Small intestine (tissue), 7 donors: ENCODE results near the gene RBBP4. TPM values are rescaled to one million over a fixed set of nuclear protein-coding genes. Genes with fewer than 3 reads are reported as not detected.
A peak's percentile ranks its signal among the peaks of the same experiment; 100 is the strongest.

ENCODE experiments used
- DNase-seq, 2 donors: peaks; one replicate each; pipeline versions ENCODE4 v3.0.0 to v3.0.0-alpha.2; 2013
- FAIRE-seq: peaks from 2 replicates; lab custom pipeline; 2012; peaks lifted over from hg19 to GRCh38; lab: Jason Lieb, UNC
- H3K27ac ChIP-seq, 3 donors: one replicate each; pipeline ENCODE4 v1.5.1; 2013; ENCODE audit warnings: low read length in 2 of 3, mild to moderate bottlenecking in 2 of 3, control low read depth in 1 of 3, inconsistent platforms in 1 of 3, low read depth in 1 of 3, moderate library complexity in 1 of 3
- H3K27me3 ChIP-seq, 3 donors: one replicate each; pipeline ENCODE4 v1.6.1; 2013; ENCODE audit warnings: low read length in 3 of 3, inconsistent platforms in 1 of 3; ENCODE audit not compliant: control insufficient read depth in 3 of 3, insufficient read depth in 3 of 3
- H3K36me3 ChIP-seq, 3 donors: one replicate each; pipeline ENCODE4 v1.6.1; 2013; ENCODE audit warnings: low read length in 3 of 3, inconsistent platforms in 1 of 3, low read depth in 1 of 3, mild to moderate bottlenecking in 1 of 3, moderate library complexity in 1 of 3; ENCODE audit not compliant: control insufficient read depth in 3 of 3, insufficient read depth in 2 of 3
- H3K4me1 ChIP-seq, 3 donors: one replicate each; pipeline ENCODE4 v1.6.1; 2013; ENCODE audit warnings: low read length in 2 of 3, inconsistent platforms in 1 of 3, low read depth in 1 of 3, mild to moderate bottlenecking in 1 of 3, moderate library complexity in 1 of 3; ENCODE audit not compliant: control insufficient read depth in 3 of 3, insufficient read depth in 2 of 3
- H3K4me3 ChIP-seq, 3 donors: one replicate each; pipeline ENCODE4 v1.5.1; 2013; ENCODE audit warnings: low read length in 3 of 3, control low read depth in 1 of 3, inconsistent platforms in 1 of 3, low read depth in 1 of 3, mild to moderate bottlenecking in 1 of 3, moderate library complexity in 1 of 3
- H3K9me3 ChIP-seq, 2 donors: one replicate each; pipeline ENCODE4 v1.6.1; 2013; ENCODE audit warnings: low read depth in 1 of 2, low read length in 1 of 2; ENCODE audit not compliant: control insufficient read depth in 2 of 2, insufficient read depth in 1 of 2
- WGBS, 3 donors: extraction: QIAGEN DNeasy Blood & Tissue Kit; methylation state at CpG; one replicate each; pipeline ENCODE4 v1.1.7; 2013; 5-methylcytosine and 5-hydroxymethylcytosine counted together
- polyA plus RNA-seq, 4 donors: library from polyadenylated mRNA; stranded (reverse) in 3 of 4; unstranded in 1 of 4; fragments of 200-250 nt in 3 of 4; fragments of 120-200 nt in 1 of 4; gene quantifications; one replicate each; pipeline versions ENCODE4 v1.2.1 to v1.2.3, GENCODE V29; 2013
- donor health status: healthy with polysubstance abuse.
- donor health status: control.
- donor health status: control.
- donor health status: Bipolar disorder and iron deficiency.
- donor health status: healthy.

RBBP4 gene
- polyA plus RNA-seq, 4 donors, result 38.7 to 160 (median 60.0) TPM

DNA sequence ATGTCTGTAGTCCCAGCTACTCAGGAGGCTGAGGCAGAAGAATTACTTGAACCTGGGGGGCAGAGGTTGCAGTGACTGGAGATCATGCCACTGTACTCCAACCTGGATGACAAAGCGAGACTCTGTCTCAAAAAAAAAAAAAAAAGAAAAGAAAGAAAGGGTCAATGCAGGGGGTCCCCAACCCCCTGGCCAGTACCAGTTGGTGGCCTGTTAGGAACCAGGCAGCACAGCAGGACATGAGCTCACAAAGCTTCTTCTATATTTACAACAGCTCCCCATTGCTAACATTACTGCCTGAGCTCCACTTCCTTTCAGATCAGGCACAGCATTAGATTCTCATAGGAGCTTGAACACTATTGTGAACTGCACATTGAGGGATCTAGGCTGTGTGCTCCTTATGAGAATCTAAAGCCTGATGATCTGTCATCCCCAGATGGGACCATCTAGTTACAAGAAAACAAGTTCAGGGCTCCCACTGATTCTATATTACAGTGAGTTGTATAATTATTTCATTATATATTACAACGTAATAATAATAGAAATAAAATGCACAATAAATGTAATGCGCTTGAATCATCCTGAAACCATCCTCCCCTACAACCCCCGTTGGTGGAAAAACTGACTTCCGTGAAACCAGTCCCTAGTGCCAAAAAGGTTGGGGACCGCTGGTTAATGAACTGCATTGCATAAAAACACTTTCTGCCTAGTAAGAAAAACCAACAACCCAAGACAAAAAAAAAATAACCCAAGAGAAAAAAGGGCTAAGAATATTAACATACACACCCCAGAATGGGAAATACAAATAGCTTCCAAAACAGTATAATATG lies 3.5 kb upstream of the RBBP4 start:
- WGBS, 3 donors, result 68 to 79% (median 78%) methylated on average over 6 of the region's 6 CpGs
- no peak overlapping the region for H3K4me3 ChIP-seq
- no peak for DNase-seq
- H3K4me1 ChIP-seq, result peaks cover 2 to 6% (median 2%) of the 10 kb centered on the region in 3 donors
- no peak overlapping the region for H3K27ac ChIP-seq
- H3K27me3 ChIP-seq, result no peaks in the 10 kb centered on the region
- no peak for FAIRE-seq
- H3K36me3 ChIP-seq, result peaks cover 0 to 15% (median 0%) of the 10 kb centered on the region in 3 donors
- no peaks in the 10 kb centered on the region for H3K9me3 ChIP-seq

DNA sequence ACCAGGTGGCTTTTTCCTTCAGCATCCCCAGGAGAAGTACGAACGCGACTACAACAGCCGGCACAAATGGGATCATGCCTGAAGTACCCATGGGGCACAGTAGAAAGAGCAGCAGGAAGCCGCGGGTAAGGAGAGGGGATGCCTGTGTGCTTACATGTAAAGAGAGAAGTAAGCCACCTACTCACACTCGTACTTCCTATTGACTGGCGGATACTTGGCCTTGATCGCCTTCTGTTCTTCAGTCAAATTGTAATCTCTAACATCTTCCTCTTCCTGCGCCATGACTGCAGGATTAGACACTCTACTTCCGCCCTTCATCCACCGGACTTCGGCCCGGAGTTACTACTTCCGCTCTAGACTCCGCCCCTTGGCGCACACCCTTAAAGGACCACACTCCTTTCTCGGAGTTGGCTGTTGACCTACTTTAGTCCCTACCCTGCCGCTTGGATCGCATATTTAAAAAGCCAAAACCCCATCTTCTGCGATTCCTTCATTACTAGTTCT lies 708 bp upstream of the RBBP4 start, which contains the start of gene ZBTB8OS:
TSS of gene ZBTB8OS (minus strand) at position 303 of the 504 bp plus-strand sequence. CDS start at position 282, 21 bp downstream.
- peak within 1 kb of the TSS; percentile 98 to 100 (median 99) for H3K27ac ChIP-seq
- 0% methylated on average over 21 of the region's 21 CpGs for WGBS, 3 donors
- DNase-seq (peak; percentile 96 to 97), FAIRE-seq (no peak)
- peaks cover 2 to 7% (median 6%) of the 10 kb centered on the region in 3 donors for H3K4me1 ChIP-seq
- H3K9me3 ChIP-seq, result no peaks in the 10 kb centered on the region
- H3K4me3 ChIP-seq, result peak within 1 kb of the TSS; percentile 58 to 85 (median 80)
- peaks cover 1 to 31% (median 3%) of the 10 kb centered on the region in 3 donors for H3K36me3 ChIP-seq
- no peaks in the 10 kb centered on the region for H3K27me3 ChIP-seq

- peak overlapping the region; percentile 58 to 77 (median 75) for H3K4me3 ChIP-seq
- H3K36me3 ChIP-seq, result peaks cover 3 to 30% (median 6%) of the 10 kb centered on the region in 3 donors
- no peaks in the 10 kb centered on the region for H3K27me3 ChIP-seq
- H3K9me3 ChIP-seq, result no peaks in the 10 kb centered on the region
- DNase-seq (no peak), FAIRE-seq (no peak)
- WGBS, 3 donors, result 0 to 1% (median 0%) methylated on average over 37 to 43 of the region's 43 CpGs
- H3K27ac ChIP-seq, result peak overlapping the region; percentile 92 to 100 (median 99)
- H3K4me1 ChIP-seq, result peaks cover 2 to 7% (median 6%) of the 10 kb centered on the region in 3 donors
These were observed 559 bp downstream of the RBBP4 start for GRCh38 chr1:32651461-32652073.

DNA sequence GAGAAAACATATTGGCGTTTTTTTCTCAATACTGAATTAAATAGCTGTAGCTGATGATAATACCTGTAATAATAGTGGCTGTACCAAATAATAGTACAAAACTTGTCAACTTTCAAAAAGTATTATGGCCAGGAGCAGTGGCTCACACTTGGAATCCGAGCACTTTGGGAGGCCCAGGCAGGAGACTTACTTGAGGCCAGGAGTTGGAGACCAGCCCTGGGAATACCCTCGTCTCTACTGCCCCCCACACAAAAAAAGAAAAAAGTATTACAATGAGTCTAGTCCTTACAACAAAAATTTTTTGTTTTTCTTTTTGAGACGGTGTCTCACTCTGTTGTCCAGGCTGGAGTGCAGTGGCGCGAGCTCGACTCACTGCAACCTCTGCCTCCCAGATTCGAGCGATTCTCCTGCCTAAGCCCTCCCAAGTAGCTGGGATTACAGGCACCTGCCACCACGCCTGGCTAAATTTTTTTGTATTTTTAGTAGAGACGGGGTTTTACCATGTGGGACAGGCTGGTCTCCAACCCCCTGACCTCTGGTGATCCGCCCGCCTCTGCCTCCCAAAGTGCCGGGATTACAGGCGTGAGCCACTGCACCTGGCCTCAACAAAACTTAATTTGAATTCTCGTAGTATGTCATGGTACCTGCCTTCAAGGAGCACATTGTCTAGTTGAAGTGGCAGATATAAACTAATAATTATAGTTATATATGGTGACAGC lies 1.4 kb downstream of the RBBP4 start:
- FAIRE-seq (no peak), DNase-seq (no peak)
- Histone ChIP-seq H3K27me3 (no peaks in the 10 kb centered on the region), H3K4me1 (peaks cover 2 to 7% (median 6%) of the 10 kb centered on the region in 3 donors), H3K27ac (no peak overlapping the region), H3K9me3 (no peaks in the 10 kb centered on the region), H3K36me3 (peaks cover 3 to 32% (median 12%) of the 10 kb centered on the region in 3 donors), H3K4me3 (peak overlapping the region in 2 of 3 donors; percentile 75 to 77)
- 78 to 83% (median 82%) methylated on average over 16 of the region's 16 CpGs for WGBS, 3 donors

DNA sequence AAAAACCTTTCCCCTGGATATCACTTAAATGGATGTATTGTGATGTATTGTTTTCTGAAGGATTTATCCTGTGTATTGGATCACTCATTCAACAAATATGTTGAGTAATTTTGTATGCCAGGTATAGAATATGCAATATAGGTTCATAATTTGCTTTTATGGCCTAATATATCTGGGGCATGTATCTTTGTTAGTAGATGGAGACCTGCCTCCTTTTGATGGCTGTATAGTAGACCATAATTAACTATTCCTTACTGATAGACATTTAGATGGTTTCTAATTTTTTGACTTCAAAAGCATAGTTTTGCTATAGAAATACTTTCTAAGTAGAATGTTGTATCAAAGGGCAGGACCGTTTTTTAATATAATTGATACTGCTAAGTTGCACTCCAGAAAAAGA lies 8.6 kb downstream of the RBBP4 start:
- H3K4me1 ChIP-seq, result peaks cover 0 to 5% (median 0%) of the 10 kb centered on the region in 3 donors
- no peak overlapping the region for H3K27ac ChIP-seq
- 83 to 90% (median 89%) methylated on average over 1 of the region's 1 CpG for WGBS, 3 donors
- FAIRE-seq (no peak), DNase-seq (no peak)
- H3K9me3 ChIP-seq, result no peaks in the 10 kb centered on the region
- H3K36me3 ChIP-seq, result peaks cover 7 to 61% (median 28%) of the 10 kb centered on the region in 3 donors
- no peaks in the 10 kb centered on the region for H3K27me3 ChIP-seq
- H3K4me3 ChIP-seq, result no peak overlapping the region

GRCh38 chr1:32665915-32666314 lies 14.9 kb downstream of the RBBP4 start:
- no peaks in the 10 kb centered on the region for H3K27me3 ChIP-seq
- FAIRE-seq (no peak), DNase-seq (no peak)
- 46 to 55% (median 52%) methylated on average over 1 of the region's 1 CpG for WGBS, 3 donors
- H3K4me3 ChIP-seq, result no peak overlapping the region
- no peak overlapping the region for H3K27ac ChIP-seq
- no peaks in the 10 kb centered on the region for H3K9me3 ChIP-seq
- H3K36me3 ChIP-seq, result peaks cover 13 to 55% (median 19%) of the 10 kb centered on the region in 3 donors
- H3K4me1 ChIP-seq, result no peaks in the 10 kb centered on the region

DNA sequence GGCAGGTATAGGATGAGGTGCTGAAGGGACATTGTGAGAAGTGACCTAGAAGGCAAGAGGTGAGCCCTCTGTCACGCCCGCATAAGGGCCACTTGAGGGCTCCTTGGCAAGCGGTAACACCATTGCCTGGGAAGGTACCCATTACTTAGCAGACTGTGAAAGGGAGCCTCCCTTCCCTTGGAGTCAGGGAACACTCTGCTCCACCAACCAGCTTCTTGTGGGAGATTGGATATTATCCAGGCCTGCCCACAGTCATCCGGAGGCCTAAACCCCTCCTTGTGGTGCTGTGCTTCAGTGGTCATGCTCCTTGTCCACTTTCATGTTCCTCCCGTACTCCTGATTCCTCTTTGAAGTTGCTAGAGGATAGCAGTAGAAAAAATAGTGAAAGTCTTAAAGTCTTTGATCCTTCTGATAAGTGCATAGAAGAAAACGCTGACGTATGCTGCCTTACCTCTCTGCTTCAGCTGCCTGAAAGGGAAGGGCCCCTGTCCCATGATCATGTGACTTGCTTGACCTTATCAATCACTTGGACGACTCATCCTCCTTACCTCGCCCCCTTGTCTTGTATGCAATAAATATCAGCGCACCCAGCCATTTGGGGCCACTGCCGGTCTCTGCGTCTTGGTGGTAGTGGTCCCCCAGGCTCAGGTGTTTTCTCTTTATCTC lies 16.0 kb downstream of the RBBP4 start:
- H3K4me1 ChIP-seq, result no peaks in the 10 kb centered on the region
- no peak overlapping the region for H3K4me3 ChIP-seq
- FAIRE-seq (no peak), DNase-seq (no peak)
- H3K36me3 ChIP-seq, result peaks cover 13 to 57% (median 18%) of the 10 kb centered on the region in 3 donors
- no peak overlapping the region for H3K27ac ChIP-seq
- no peaks in the 10 kb centered on the region for H3K9me3 ChIP-seq
- 83 to 89% (median 85%) methylated on average over 12 of the region's 12 CpGs for WGBS, 3 donors
- H3K27me3 ChIP-seq, result no peaks in the 10 kb centered on the region
